ENCODE results near the gene PNMA8B. TPM values are rescaled to one million over a fixed set of nuclear protein-coding genes. Genes with fewer than 3 reads are reported as not detected.
A peak's percentile ranks its signal among the peaks of the same experiment; 100 is the strongest.

Gene PNMA8B
- total RNA-seq, 1 donor: 0.72 TPM

- no peak overlapping the region for H3K4me3 ChIP-seq (ENCODE audit: insufficient read depth, low read length)
- H3K36me3 ChIP-seq (ENCODE audit: insufficient read depth, low read length): no peaks in the 10 kb centered on the region
- TF ChIP-seq CTCF (IDR thresholded peaks at IDR 0.05; ENCODE audit: extremely low read depth, low read depth, low read length): no peak
- no peak overlapping the region for H3K27ac ChIP-seq (ENCODE audit: low read depth, low read length)
- H3K27me3 ChIP-seq (ENCODE audit: insufficient read depth, low read length): peaks cover 28% of the 10 kb centered on the region
- H4K20me1 ChIP-seq (ENCODE audit: insufficient read depth, low read length): no peaks in the 10 kb centered on the region
- H2AFZ ChIP-seq (ENCODE audit: low read length): no peak overlapping the region
- no peaks in the 10 kb centered on the region for H3K9me3 ChIP-seq (ENCODE audit: low read depth, low read length)
- no peak overlapping the region for H3K4me2 ChIP-seq (ENCODE audit: insufficient read depth, low read length)
- no peaks in the 10 kb centered on the region for H3K79me2 ChIP-seq (ENCODE audit: insufficient read depth, low read length)
- peak; percentile 83 for DNase-seq (ENCODE audit: insufficient read length, low spot score, missing footprints)
- H3K4me1 ChIP-seq (ENCODE audit: insufficient read depth, low read length): peaks cover 3% of the 10 kb centered on the region
Measured at GRCh38 chr19:46494146-46494940, 1.3 kb downstream of the PNMA8B start.

GRCh38 chr19:46493236-46494145 is 2.2 kb downstream of the PNMA8B start:
- Histone ChIP-seq H2AFZ (ENCODE audit: low read length) (no peak overlapping the region), H4K20me1 (ENCODE audit: insufficient read depth, low read length) (no peaks in the 10 kb centered on the region), H3K36me3 (ENCODE audit: insufficient read depth, low read length) (no peaks in the 10 kb centered on the region), H3K79me2 (ENCODE audit: insufficient read depth, low read length) (no peaks in the 10 kb centered on the region), H3K27ac (ENCODE audit: low read depth, low read length) (no peak overlapping the region), H3K9me3 (ENCODE audit: low read depth, low read length) (no peaks in the 10 kb centered on the region), H3K4me2 (ENCODE audit: insufficient read depth, low read length) (no peak overlapping the region), H3K4me3 (ENCODE audit: insufficient read depth, low read length) (no peak overlapping the region), H3K4me1 (ENCODE audit: insufficient read depth, low read length) (peaks cover 4% of the 10 kb centered on the region), H3K27me3 (ENCODE audit: insufficient read depth, low read length) (peaks cover 35% of the 10 kb centered on the region)
- peak; percentile 93 for DNase-seq (ENCODE audit: insufficient read length, low spot score, missing footprints)
- no peak for TF ChIP-seq CTCF (IDR thresholded peaks at IDR 0.05; ENCODE audit: extremely low read depth, low read depth, low read length)

DNA sequence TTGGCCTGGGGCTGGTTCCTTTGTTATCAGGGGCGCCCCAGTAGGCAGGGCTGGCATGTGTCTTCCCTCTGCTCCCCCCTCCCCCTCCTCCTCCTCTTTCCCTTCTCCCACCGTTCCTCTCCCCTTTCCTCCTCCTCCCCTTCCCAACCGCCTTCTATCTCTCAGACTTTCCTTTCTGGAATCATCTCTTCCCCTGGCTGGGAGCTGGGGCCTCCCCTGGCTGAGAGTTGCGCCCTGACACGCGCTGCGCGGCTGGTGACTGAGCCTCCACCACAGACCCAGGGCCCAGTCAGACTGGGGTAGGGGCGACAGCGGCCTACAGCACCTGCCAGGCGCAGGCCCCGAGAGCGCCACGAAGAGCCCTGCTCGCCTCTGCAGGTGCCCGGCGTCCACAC is 2.8 kb downstream of the PNMA8B start:
- peaks cover 35% of the 10 kb centered on the region for H3K27me3 ChIP-seq (ENCODE audit: insufficient read depth, low read length)

More for the DNA sequence above, 2.8 kb downstream of the PNMA8B start:
- DNase-seq (ENCODE audit: insufficient read length, low spot score, missing footprints): peak; percentile 84
- no peaks in the 10 kb centered on the region for H4K20me1 ChIP-seq (ENCODE audit: insufficient read depth, low read length)
- H3K36me3 ChIP-seq (ENCODE audit: insufficient read depth, low read length): no peaks in the 10 kb centered on the region
- no peak overlapping the region for H3K27ac ChIP-seq (ENCODE audit: low read depth, low read length)
- peaks cover 4% of the 10 kb centered on the region for H3K4me1 ChIP-seq (ENCODE audit: insufficient read depth, low read length)
- H3K79me2 ChIP-seq (ENCODE audit: insufficient read depth, low read length): no peaks in the 10 kb centered on the region
- no peak overlapping the region for H3K4me2 ChIP-seq (ENCODE audit: insufficient read depth, low read length)
- no peak overlapping the region for H3K4me3 ChIP-seq (ENCODE audit: insufficient read depth, low read length)
- no peak for TF ChIP-seq CTCF (IDR thresholded peaks at IDR 0.05; ENCODE audit: extremely low read depth, low read depth, low read length)
- no peak overlapping the region for H2AFZ ChIP-seq (ENCODE audit: low read length)
- no peaks in the 10 kb centered on the region for H3K9me3 ChIP-seq (ENCODE audit: low read depth, low read length)
